Fibroblast of villous mesenchyme (primary cell): ENCODE data around the gene PPP2R2C. TPM values are rescaled to one million over a fixed set of nuclear protein-coding genes. Genes with fewer than 3 reads are reported as not detected.
A peak's percentile ranks its signal among the peaks of the same experiment; 100 is the strongest.

Source experiments
- DNase-seq: peaks from one replicate; pipeline ENCODE4 v3.0.0-alpha.2; 2010; ENCODE audit warnings: low read depth
- H3K4me3 ChIP-seq: 2 replicates; pipeline ENCODE4 v1.5.1; 2011; ENCODE audit warnings: low read depth, mild to moderate bottlenecking, low read length
- total RNA-seq: library from RNA; depleted of rRNA; stranded (reverse); fragments of >200 nt; gene quantifications from 2 replicates; pipeline ENCODE4 v1.2.3, GENCODE V29; 2012
- TF ChIP-seq, protein P1 (sequence below): IDR thresholded peaks from 2 replicates; pipeline ENCODE4 v1.5.1; 2012; ENCODE audit warnings: low read depth, mild to moderate bottlenecking, low read length; ENCODE audit not compliant: insufficient read depth

Gene PPP2R2C
- total RNA-seq, 1 donor = not detected

DNA sequence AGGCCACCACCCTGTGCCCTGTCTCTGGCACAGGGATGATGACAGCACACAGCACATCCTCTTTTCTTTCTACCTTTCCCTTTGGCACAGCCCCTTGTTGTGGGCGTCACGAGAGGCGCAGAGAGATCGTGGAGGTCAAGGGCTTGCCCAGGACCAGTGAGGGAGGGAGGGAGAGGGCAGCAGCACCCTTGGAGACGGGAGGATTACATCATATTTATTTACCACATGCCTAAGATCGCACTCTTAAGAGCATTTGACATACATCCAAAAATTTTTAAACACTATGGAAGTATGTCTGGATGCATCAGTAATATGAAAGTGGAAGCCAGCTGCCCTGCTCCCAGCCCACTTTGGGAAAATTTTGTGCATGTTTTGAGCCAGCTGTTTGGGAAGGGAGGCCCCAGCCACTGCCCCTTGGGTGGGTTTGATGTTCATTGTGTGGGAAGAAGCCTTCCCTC lies 190.1 kb downstream of the PPP2R2C start:
- peak; percentile 78 for DNase-seq
- H3K4me3 ChIP-seq = no peak overlapping the region
- TF ChIP-seq, protein P1, sequence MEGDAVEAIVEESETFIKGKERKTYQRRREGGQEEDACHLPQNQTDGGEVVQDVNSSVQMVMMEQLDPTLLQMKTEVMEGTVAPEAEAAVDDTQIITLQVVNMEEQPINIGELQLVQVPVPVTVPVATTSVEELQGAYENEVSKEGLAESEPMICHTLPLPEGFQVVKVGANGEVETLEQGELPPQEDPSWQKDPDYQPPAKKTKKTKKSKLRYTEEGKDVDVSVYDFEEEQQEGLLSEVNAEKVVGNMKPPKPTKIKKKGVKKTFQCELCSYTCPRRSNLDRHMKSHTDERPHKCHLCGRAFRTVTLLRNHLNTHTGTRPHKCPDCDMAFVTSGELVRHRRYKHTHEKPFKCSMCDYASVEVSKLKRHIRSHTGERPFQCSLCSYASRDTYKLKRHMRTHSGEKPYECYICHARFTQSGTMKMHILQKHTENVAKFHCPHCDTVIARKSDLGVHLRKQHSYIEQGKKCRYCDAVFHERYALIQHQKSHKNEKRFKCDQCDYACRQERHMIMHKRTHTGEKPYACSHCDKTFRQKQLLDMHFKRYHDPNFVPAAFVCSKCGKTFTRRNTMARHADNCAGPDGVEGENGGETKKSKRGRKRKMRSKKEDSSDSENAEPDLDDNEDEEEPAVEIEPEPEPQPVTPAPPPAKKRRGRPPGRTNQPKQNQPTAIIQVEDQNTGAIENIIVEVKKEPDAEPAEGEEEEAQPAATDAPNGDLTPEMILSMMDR = no peak

GRCh38 chr4:6281436-6282313 lies 190.7 kb downstream of the PPP2R2C start:
- H3K4me3 ChIP-seq = no peak overlapping the region
- DNase-seq = peak; percentile 24
- TF ChIP-seq, protein P1 = no peak

DNA sequence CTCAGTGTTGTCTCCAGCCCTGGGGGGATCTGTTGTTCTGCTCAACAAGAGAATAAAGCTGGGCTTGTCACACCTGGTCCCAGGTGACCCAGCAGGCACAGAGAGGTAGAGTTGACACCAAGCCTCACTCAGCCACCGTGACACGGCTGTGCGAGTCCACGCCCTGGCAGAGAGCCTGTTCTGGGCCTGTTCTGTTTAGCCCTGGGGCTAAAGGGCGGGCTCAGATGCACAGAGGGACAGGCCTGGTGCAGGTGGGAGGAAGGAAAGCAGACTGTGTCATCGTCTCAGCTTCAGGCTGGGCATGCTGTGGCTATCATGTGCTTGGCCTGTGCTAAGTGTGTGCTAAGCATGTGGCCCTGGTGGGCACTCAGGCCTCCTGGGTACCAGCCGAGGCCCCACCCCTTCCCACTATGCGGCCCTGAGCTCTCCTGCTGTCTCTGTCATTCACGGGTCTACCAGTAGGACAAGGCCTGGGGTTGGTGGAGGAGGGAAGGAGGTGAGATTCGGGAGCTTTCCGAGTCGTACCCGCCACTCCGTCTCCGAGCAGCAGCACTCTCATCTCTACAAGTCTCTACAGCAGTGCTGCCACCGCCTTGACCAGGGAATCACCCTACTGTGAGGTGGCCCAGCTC lies 191.9 kb downstream of the PPP2R2C start:
- TF ChIP-seq, protein P1 = no peak
- no peak overlapping the region for H3K4me3 ChIP-seq
- no peak for DNase-seq

DNA sequence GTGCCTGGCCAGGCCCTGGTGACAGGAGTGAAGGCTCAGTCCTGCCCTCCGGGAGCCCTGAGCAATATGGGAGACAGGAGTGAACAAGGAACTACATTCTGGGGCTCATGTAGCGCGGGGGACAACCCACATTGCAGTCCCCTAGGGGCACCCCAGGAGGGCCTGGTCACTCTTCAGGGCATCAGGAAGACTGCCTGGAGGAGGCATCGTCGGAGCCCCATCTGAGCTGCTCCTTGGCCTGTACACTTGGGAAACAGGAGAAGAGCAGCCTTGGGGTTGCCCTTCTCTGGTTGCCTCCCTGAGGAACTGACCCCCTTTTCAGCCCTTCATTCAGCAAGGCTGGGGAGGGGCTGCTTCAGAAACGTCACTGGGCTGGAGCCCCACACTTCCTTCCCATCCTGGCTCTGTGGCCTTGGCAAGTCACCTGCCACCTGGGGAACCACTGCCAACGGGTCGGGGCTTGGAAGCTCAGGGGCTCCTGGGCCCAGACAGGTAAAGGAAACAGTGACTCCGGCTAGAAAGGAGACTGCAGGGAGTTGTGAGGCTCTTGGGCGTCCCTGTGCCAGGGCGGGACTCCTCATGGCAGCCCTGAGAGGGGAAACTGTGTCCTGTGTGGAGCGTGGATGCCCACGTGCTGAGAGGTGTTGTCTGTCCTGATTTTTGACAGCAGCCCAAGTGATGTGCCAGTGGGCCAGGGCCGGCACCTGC lies 192.7 kb downstream of the PPP2R2C start:
- H3K4me3 ChIP-seq = no peak overlapping the region
- TF ChIP-seq, protein P1 = no peak
- no peak for DNase-seq

DNA sequence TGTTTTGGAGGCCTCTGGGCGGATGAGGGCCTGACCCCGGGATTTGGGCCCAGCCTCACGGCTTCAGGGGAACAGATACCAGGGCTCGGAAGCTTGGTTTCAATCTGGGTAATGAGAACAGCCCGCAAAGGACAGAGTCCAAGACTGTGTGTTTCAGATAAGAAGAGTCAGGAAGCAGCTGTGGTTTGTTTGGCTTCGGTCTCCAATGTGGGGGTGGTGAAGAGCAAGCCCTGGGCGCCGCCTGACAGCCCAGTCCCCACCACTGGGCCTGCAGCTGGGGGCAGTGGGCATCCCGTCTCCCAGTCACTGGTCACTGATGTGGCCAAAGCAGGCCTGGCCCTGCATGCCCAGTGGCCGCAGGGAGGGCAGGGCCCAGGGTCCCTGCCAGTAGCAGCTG lies 193.6 kb downstream of the PPP2R2C start:
- peak; percentile 78 for DNase-seq
- H3K4me3 ChIP-seq = no peak overlapping the region
- TF ChIP-seq, protein P1 = no peak

DNA sequence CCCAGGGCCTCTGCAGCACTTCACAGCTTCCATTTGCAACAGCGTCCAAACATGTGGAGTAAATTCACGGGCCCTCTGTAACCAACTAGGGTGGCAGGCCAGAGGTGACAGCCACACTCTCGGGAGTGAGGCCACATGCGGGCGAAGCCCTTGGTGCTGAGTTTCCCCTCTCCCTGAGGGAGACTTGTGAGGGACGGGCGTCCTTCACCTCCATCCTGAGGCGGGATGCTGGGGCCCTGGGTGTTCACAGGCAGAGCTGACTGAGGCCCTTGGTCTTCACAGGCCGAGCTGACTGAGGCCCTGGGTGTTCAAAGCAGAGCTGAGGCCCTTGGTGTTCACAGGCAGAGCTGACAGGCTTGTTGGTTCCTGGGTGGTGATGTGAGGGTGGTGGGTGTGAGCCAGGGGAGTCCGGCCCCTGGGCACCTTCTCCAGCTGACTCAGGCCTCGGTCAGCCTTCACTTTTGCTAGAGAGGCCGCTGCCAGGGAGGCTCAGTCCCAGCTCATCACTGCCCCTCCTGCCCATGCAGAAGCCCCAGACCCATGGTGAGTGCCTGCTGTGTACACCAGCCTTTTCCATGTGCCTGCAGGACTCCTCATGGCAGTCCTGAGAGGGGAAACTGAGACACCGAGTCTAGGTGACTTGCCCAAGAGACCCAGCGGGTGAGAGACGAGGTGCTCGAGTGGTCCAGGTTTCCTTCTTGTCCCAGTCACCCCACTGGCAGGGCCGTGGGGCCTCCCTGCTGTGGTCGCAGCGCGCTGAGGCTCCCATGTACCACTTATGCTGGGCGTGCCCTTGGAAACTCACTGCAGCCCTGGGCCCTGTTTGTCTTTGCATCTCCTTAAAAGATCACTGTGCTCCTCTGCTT lies 194.2 kb downstream of the PPP2R2C start:
- TF ChIP-seq, protein P1 = no peak
- H3K4me3 ChIP-seq = no peak overlapping the region
- no peak for DNase-seq
